ENCODE measurements around the gene ELOVL5.

DNA sequence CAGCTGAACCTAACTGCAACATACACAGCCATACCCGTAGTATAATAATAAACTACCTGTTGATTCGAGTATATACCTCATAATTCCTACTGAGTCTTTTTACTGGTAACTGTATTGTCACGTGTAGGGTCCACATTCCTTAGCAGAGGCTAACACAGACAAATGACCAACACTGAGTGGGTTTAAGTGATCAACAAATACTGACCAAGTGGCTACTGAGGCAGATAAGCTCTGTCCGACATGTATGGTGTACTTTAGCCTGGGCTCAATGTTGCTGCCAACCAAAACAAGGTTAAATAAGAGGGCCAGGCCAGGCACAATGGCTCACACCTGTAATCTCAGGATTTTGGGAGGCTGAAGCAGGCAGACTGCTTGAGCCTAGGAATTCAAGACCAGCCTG lies 12.7 kb downstream of the ELOVL5 start:
- TF ChIP-seq CTCF (conservative IDR thresholded peaks at IDR 0.05), result no peak
- no peak for TF ChIP-seq ZFX (IDR thresholded peaks at IDR 0.05)

All from C4-2B (cell line).